Neural cell (in vitro differentiated cells): Measurements from ENCODE around the gene CD300LG.

Source experiments
- CTCF ChIP-seq: fragments of 450-650 bp; IDR thresholded peaks from 2 replicates; pipeline ENCODE4 v1.5.1; 2014; ENCODE audit warnings: antibody characterized with exemption, mild to moderate bottlenecking, moderate library complexity; ENCODE audit not compliant: poor library complexity, severe bottlenecking
- EP300 ChIP-seq: fragments of 450-650 bp; conservative IDR thresholded peaks from 2 replicates; pipeline ENCODE4 v1.6.1; 2014; ENCODE audit warnings: antibody characterized with exemption, mild to moderate bottlenecking, moderate library complexity; ENCODE audit not compliant: poor library complexity, severe bottlenecking
- EZH2 ChIP-seq: fragments of 200-600, 300-800 bp; shearing (Covaris generic), sonication (generic); IDR thresholded peaks from 2 replicates; pipeline ENCODE4 v1.6.1; 2014; ENCODE audit warnings: antibody characterized with exemption, low read length, borderline replicate concordance, mild to moderate bottlenecking; ENCODE audit not compliant: insufficient read depth, poor library complexity, severe bottlenecking
- POLR2AphosphoS5 ChIP-seq: IDR thresholded peaks from 2 replicates; pipeline ENCODE4 v1.6.1; 2012
- SMC3 ChIP-seq: fragments of 450-650 bp; conservative IDR thresholded peaks from 2 replicates; pipeline ENCODE4 v1.6.1; 2014; ENCODE audit warnings: antibody characterized with exemption, mild to moderate bottlenecking, moderate library complexity; ENCODE audit not compliant: poor library complexity
- TAF1 ChIP-seq: IDR thresholded peaks from 2 replicates; pipeline ENCODE4 v1.6.1; 2012; ENCODE audit warnings: low read depth
- TF ChIP-seq, protein P1 (sequence below): IDR thresholded peaks from 2 replicates; pipeline ENCODE4 v1.6.1; 2012; ENCODE audit warnings: borderline replicate concordance

- TF ChIP-seq POLR2AphosphoS5, result no peak
- no peak for TF ChIP-seq CTCF
- TF ChIP-seq EZH2, result no peak
- TF ChIP-seq EP300, result no peak
- no peak for TF ChIP-seq TAF1
- TF ChIP-seq SMC3, result no peak
- TF ChIP-seq, protein P1, sequence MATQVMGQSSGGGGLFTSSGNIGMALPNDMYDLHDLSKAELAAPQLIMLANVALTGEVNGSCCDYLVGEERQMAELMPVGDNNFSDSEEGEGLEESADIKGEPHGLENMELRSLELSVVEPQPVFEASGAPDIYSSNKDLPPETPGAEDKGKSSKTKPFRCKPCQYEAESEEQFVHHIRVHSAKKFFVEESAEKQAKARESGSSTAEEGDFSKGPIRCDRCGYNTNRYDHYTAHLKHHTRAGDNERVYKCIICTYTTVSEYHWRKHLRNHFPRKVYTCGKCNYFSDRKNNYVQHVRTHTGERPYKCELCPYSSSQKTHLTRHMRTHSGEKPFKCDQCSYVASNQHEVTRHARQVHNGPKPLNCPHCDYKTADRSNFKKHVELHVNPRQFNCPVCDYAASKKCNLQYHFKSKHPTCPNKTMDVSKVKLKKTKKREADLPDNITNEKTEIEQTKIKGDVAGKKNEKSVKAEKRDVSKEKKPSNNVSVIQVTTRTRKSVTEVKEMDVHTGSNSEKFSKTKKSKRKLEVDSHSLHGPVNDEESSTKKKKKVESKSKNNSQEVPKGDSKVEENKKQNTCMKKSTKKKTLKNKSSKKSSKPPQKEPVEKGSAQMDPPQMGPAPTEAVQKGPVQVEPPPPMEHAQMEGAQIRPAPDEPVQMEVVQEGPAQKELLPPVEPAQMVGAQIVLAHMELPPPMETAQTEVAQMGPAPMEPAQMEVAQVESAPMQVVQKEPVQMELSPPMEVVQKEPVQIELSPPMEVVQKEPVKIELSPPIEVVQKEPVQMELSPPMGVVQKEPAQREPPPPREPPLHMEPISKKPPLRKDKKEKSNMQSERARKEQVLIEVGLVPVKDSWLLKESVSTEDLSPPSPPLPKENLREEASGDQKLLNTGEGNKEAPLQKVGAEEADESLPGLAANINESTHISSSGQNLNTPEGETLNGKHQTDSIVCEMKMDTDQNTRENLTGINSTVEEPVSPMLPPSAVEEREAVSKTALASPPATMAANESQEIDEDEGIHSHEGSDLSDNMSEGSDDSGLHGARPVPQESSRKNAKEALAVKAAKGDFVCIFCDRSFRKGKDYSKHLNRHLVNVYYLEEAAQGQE, result no peak
Observed at GRCh38 chr17:43848601-43849000, 1.6 kb downstream of the CD300LG start.
